Activated naive CD4-positive, alpha-beta T cell treated with anti-CD3 and anti-CD28 coated beads for 36 hours (primary cell): ENCODE results near the gene AREG. TPM values are rescaled to one million over a fixed set of nuclear protein-coding genes. Genes with fewer than 3 reads are reported as not detected.
A peak's percentile ranks its signal among the peaks of the same experiment; 100 is the strongest.

Experiments used
- CTCF ChIA-PET: fragments of 350-600 bp; sonication (Branson Sonifier 250); formaldehyde crosslinking; loops from one replicate; lab custom pipeline; 2021; ENCODE audit warnings: antibody characterized with exemption; lab: Charles Lee
- DNase-seq: peaks from one replicate; pipeline ENCODE4 v3.0.0-alpha.2; 2020
- H3K27ac Mint-ChIP-seq: one replicate; pipeline ENCODE4 v1.8.0; 2021; ENCODE audit warnings: mild to moderate bottlenecking, mixed read lengths
- H3K27me3 Mint-ChIP-seq: one replicate; pipeline ENCODE4 v1.8.0; 2021; ENCODE audit warnings: low read depth, mixed read lengths
- H3K36me3 Mint-ChIP-seq: one replicate; pipeline ENCODE4 v1.8.0; 2021; ENCODE audit warnings: low read depth, mixed read lengths
- H3K4me1 Mint-ChIP-seq: one replicate; pipeline ENCODE4 v1.8.0; 2021; ENCODE audit warnings: low read depth, mixed read lengths
- H3K4me3 Mint-ChIP-seq: one replicate; pipeline ENCODE4 v1.8.0; 2021; ENCODE audit warnings: mild to moderate bottlenecking, moderate library complexity, mixed read lengths
- H3K9me3 Mint-ChIP-seq: one replicate; pipeline ENCODE4 v1.8.0; 2021; ENCODE audit warnings: mixed read lengths
- intact Hi-C: fragments of 100-400 bp; cut with micrococcal nuclease; formaldehyde crosslinking; loops from one replicate; pipeline ENCODE4 v1.15.1; 2023
- total RNA-seq, 2 experiments: library from RNA; stranded (reverse); gene quantifications; one replicate each; pipeline ENCODE4 v1.2.3, GENCODE V29; 2021

AREG gene
- total RNA-seq, 2 experiments from 2014 or later: 1.5 to 2.1 TPM

- Mint-ChIP-seq H3K27ac (no peak overlapping the region), H3K9me3 (no peaks in the 10 kb centered on the region), H3K4me1 (no peaks in the 10 kb centered on the region), H3K27me3 (peaks cover 13% of the 10 kb centered on the region), H3K4me3 (no peak overlapping the region), H3K36me3 (no peaks in the 10 kb centered on the region)
- intact Hi-C loops: no loop called here
- CTCF ChIA-PET: interaction anchor here (0.7 kb wide), 1 partner anchor 31 kb away, joined by 3 read pairs; no protein-coding TSS in a partner anchor
- DNase-seq: no peak
Measured at GRCh38 chr4:74475091-74475800, 30.3 kb downstream of the AREG start.

- H3K27me3 Mint-ChIP-seq: peaks cover 13% of the 10 kb centered on the region
- no peaks in the 10 kb centered on the region for H3K9me3 Mint-ChIP-seq
- no peaks in the 10 kb centered on the region for H3K4me1 Mint-ChIP-seq
- CTCF ChIA-PET: interaction anchor here (0.7 kb wide), 1 partner anchor 31 kb away, joined by 3 read pairs; no protein-coding TSS in a partner anchor
- intact Hi-C loops: no loop called here
- H3K27ac Mint-ChIP-seq: no peak overlapping the region
- no peak overlapping the region for H3K4me3 Mint-ChIP-seq
- no peaks in the 10 kb centered on the region for H3K36me3 Mint-ChIP-seq
- DNase-seq: no peak
Measured at GRCh38 chr4:74475946-74476345, 31.0 kb downstream of the AREG start.

- CTCF ChIA-PET: interaction anchor here (0.6 kb wide), 1 partner anchor 102 kb away, joined by 4 read pairs; no protein-coding TSS in a partner anchor
- no peaks in the 10 kb centered on the region for H3K9me3 Mint-ChIP-seq
- H3K36me3 Mint-ChIP-seq: no peaks in the 10 kb centered on the region
- no peak for DNase-seq
- H3K4me1 Mint-ChIP-seq: peaks cover 2% of the 10 kb centered on the region
- H3K4me3 Mint-ChIP-seq: no peak overlapping the region
- intact Hi-C loops: no loop called here
- no peak overlapping the region for H3K27ac Mint-ChIP-seq
- peaks cover 14% of the 10 kb centered on the region for H3K27me3 Mint-ChIP-seq
Measured at GRCh38 chr4:74479009-74479408, 34.1 kb downstream of the AREG start.

- Mint-ChIP-seq H3K9me3 (no peaks in the 10 kb centered on the region), H3K36me3 (no peaks in the 10 kb centered on the region), H3K4me1 (peaks cover 2% of the 10 kb centered on the region), H3K27me3 (peaks cover 7% of the 10 kb centered on the region), H3K27ac (no peak overlapping the region), H3K4me3 (no peak overlapping the region)
- DNase-seq: no peak
- CTCF ChIA-PET: interaction anchor here (0.6 kb wide), 1 partner anchor 19 kb away, joined by 3 read pairs; no protein-coding TSS in a partner anchor
- intact Hi-C loops: no loop called here
Measured at GRCh38 chr4:74480267-74480666, 35.3 kb downstream of the AREG start.

- intact Hi-C loops: no loop called here
- H3K36me3 Mint-ChIP-seq: no peaks in the 10 kb centered on the region
- peaks cover 5% of the 10 kb centered on the region for H3K27me3 Mint-ChIP-seq
- DNase-seq: no peak
- no peak overlapping the region for H3K27ac Mint-ChIP-seq
- no peak overlapping the region for H3K4me3 Mint-ChIP-seq
- no peaks in the 10 kb centered on the region for H3K9me3 Mint-ChIP-seq
- CTCF ChIA-PET: no interaction called here
- H3K4me1 Mint-ChIP-seq: peaks cover 2% of the 10 kb centered on the region
Measured at GRCh38 chr4:74481891-74482609, 37.1 kb downstream of the AREG start.

- Mint-ChIP-seq H3K36me3 (no peaks in the 10 kb centered on the region), H3K27ac (no peak overlapping the region), H3K9me3 (no peaks in the 10 kb centered on the region), H3K4me1 (peaks cover 2% of the 10 kb centered on the region), H3K27me3 (peaks cover 5% of the 10 kb centered on the region), H3K4me3 (no peak overlapping the region)
- peak; percentile 15 for DNase-seq
- intact Hi-C loops: no loop called here
- CTCF ChIA-PET: interaction anchor here (0.5 kb wide), 1 partner anchor 193 kb away, joined by 3 read pairs; no protein-coding TSS in a partner anchor
Measured at GRCh38 chr4:74483226-74483911, 38.4 kb downstream of the AREG start.

GRCh38 chr4:74486905-74487304, 42.0 kb downstream of the AREG start:
- Mint-ChIP-seq H3K9me3 (no peaks in the 10 kb centered on the region), H3K4me1 (peaks cover 2% of the 10 kb centered on the region), H3K27ac (no peak overlapping the region), H3K4me3 (no peak overlapping the region), H3K27me3 (peaks cover 5% of the 10 kb centered on the region), H3K36me3 (no peaks in the 10 kb centered on the region)
- DNase-seq: no peak
- CTCF ChIA-PET: no interaction called here
- intact Hi-C loops: no loop called here

- peaks cover 2% of the 10 kb centered on the region for H3K4me1 Mint-ChIP-seq
- intact Hi-C loops: no loop called here
- H3K27me3 Mint-ChIP-seq: peaks cover 5% of the 10 kb centered on the region
- no peaks in the 10 kb centered on the region for H3K36me3 Mint-ChIP-seq
- H3K27ac Mint-ChIP-seq: no peak overlapping the region
- CTCF ChIA-PET: no interaction called here
- no peaks in the 10 kb centered on the region for H3K9me3 Mint-ChIP-seq
- no peak for DNase-seq
- no peak overlapping the region for H3K4me3 Mint-ChIP-seq
Measured at GRCh38 chr4:74487771-74488170, 42.8 kb downstream of the AREG start.

GRCh38 chr4:74490736-74491135, 45.8 kb downstream of the AREG start:
- Mint-ChIP-seq H3K9me3 (no peaks in the 10 kb centered on the region), H3K36me3 (no peaks in the 10 kb centered on the region), H3K4me1 (no peaks in the 10 kb centered on the region), H3K27ac (no peak overlapping the region), H3K27me3 (no peaks in the 10 kb centered on the region), H3K4me3 (no peak overlapping the region)
- intact Hi-C loops: no loop called here
- no peak for DNase-seq
- CTCF ChIA-PET: no interaction called here

- CTCF ChIA-PET: interaction anchor here (0.6 kb wide), 1 partner anchor 20 kb away, joined by 3 read pairs; no protein-coding TSS in a partner anchor
- DNase-seq: no peak
- Mint-ChIP-seq H3K36me3 (no peaks in the 10 kb centered on the region), H3K4me1 (no peaks in the 10 kb centered on the region), H3K27ac (no peak overlapping the region), H3K4me3 (no peak overlapping the region), H3K27me3 (peaks cover 28% of the 10 kb centered on the region), H3K9me3 (no peaks in the 10 kb centered on the region)
- intact Hi-C loops: no loop called here
Measured at GRCh38 chr4:74499986-74500781, 55.2 kb downstream of the AREG start.

GRCh38 chr4:74501579-74501978, 56.6 kb downstream of the AREG start:
- H3K36me3 Mint-ChIP-seq: no peaks in the 10 kb centered on the region
- no peaks in the 10 kb centered on the region for H3K9me3 Mint-ChIP-seq
- H3K4me1 Mint-ChIP-seq: no peaks in the 10 kb centered on the region
- CTCF ChIA-PET: no interaction called here
- H3K27ac Mint-ChIP-seq: no peak overlapping the region
- DNase-seq: no peak
- H3K27me3 Mint-ChIP-seq: peaks cover 32% of the 10 kb centered on the region
- H3K4me3 Mint-ChIP-seq: no peak overlapping the region
- intact Hi-C loops: no loop called here

- peaks cover 35% of the 10 kb centered on the region for H3K27me3 Mint-ChIP-seq
- no peak overlapping the region for H3K4me3 Mint-ChIP-seq
Measured at GRCh38 chr4:74503580-74503979, 58.6 kb downstream of the AREG start.

More at GRCh38 chr4:74503580-74503979, 58.6 kb downstream of the AREG start:
- Mint-ChIP-seq H3K4me1 (no peaks in the 10 kb centered on the region), H3K27ac (no peak overlapping the region), H3K36me3 (no peaks in the 10 kb centered on the region), H3K9me3 (no peaks in the 10 kb centered on the region)
- intact Hi-C loops: no loop called here
- CTCF ChIA-PET: interaction anchor here (0.6 kb wide), 1 partner anchor 10 kb away, joined by 3 read pairs; no protein-coding TSS in a partner anchor
- no peak for DNase-seq
